Activated CD8-positive, alpha-beta memory T cell treated with anti-CD3 and anti-CD28 coated beads, Interleukin-2, amount 10 ng/mL, durations not matched to agents 7 days and 5 days (primary cell): ENCODE data around the gene CYP3A7. TPM values are rescaled to one million over a fixed set of nuclear protein-coding genes. Genes with fewer than 3 reads are reported as not detected.

Experiments
- total RNA-seq, 2 experiments: library from RNA; stranded (reverse); gene quantifications; one replicate each; pipeline ENCODE4 v1.2.3, GENCODE V29; 2021

Gene CYP3A7
- total RNA-seq, 2 experiments from 2014 or later = not detected

Other genes starting within 250 kb of the CYP3A7 start
- 10 to 100 TPM; 50.5 to 58.5 TPM for gene ZNF394, start 234.9 kb downstream of the CYP3A7 start, total RNA-seq
- 10 to 100 TPM; 13.2 to 13.6 TPM for gene ZKSCAN5, start 230.5 kb downstream of the CYP3A7 start, total RNA-seq
- 1 to 10 TPM; 5.1 to 5.2 TPM for gene FAM200A, start 183.1 kb downstream of the CYP3A7 start, total RNA-seq
- 10 to 100 TPM; 86.0 to 92.7 TPM for gene ZNF655, start 176.6 kb downstream of the CYP3A7 start, total RNA-seq
- gene TMEM225B, start 136.9 kb downstream of the CYP3A7 start, total RNA-seq = 1 to 10 TPM in 1 of 2 experiments, not detected in 1; 2.3 TPM
- gene ZSCAN25, start 118.2 kb downstream of the CYP3A7 start, total RNA-seq = 10 to 100 TPM; 26.8 to 31.7 TPM
- gene CYP3A5, start 55.2 kb downstream of the CYP3A7 start, total RNA-seq = not detected
- gene CYP3A4, start 49.0 kb upstream of the CYP3A7 start, total RNA-seq = not detected
- not detected for gene CYP3A43, start 92.8 kb upstream of the CYP3A7 start, total RNA-seq
- under 1 TPM in 1 of 2 experiments, not detected in 1; 0.47 TPM for gene OR2AE1, start 141.8 kb upstream of the CYP3A7 start, total RNA-seq
- gene TRIM4, start 184.3 kb upstream of the CYP3A7 start, total RNA-seq = 10 to 100 TPM; 26.4 to 26.7 TPM
- gene GJC3, start 194.4 kb upstream of the CYP3A7 start, total RNA-seq = not detected
- gene AZGP1, start 240.8 kb upstream of the CYP3A7 start, total RNA-seq = not detected